GM12873 (cell line): Measurements from ENCODE around the gene CIPC.

ENCODE experiments used
- CTCF ChIP-seq: IDR thresholded peaks from 2 replicates; pipeline ENCODE4 v1.5.1; 2012; ENCODE audit warnings: low read depth, mild to moderate bottlenecking, moderate library complexity, low read length, control low read depth; ENCODE audit not compliant: insufficient read depth; ENCODE audit errors: missing control alignments

Gene CIPC

GRCh38 chr14:77098529-77099353 lies 683 bp downstream of the CIPC start:
- TF ChIP-seq CTCF, result no peak

GRCh38 chr14:77099425-77100167 lies 1.5 kb downstream of the CIPC start:
- no peak for TF ChIP-seq CTCF

- TF ChIP-seq CTCF, result no peak
Measured at GRCh38 chr14:77100961-77101360, 2.9 kb downstream of the CIPC start.

DNA sequence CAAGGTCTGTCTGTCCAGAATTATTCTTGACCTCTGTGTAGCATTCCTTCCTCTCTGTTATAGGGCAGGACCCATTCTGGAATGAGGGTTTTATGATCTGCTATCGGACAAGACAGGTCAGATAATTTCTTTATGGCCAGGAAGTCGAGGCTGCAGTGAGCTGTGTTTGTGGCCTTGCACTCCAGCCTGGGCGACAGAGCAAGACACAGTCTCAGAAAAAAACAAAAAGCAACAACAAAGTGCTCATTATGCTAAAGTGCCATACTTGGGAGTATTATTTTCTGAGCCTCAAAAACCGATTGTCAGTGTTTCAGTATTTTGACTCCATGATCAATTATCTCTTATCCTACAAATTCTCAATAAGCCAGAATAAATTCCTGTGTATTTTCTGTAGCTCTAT lies 4.1 kb downstream of the CIPC start:
- TF ChIP-seq CTCF, result no peak

GRCh38 chr14:77103475-77103874 lies 5.4 kb downstream of the CIPC start:
- no peak for TF ChIP-seq CTCF

DNA sequence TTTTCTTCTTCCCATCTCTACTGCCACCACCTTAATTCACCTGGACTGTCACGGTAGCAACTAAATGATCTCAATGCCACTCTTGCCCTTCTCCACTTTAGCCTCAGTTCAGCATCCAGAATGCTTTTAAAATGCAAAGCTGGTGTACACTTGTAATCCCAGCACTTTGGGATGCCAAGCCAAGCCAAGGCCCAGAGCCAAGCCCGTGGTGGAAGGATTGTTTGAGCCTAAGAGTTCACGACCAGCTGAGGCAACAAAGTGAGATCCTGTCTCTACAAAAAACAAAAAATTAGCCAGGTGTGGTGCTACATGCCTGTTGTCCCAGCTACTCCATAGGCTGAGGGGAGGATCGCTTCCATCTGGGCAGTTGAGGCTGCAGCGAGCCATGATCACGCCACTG lies 5.9 kb downstream of the CIPC start:
- TF ChIP-seq CTCF, result no peak

DNA sequence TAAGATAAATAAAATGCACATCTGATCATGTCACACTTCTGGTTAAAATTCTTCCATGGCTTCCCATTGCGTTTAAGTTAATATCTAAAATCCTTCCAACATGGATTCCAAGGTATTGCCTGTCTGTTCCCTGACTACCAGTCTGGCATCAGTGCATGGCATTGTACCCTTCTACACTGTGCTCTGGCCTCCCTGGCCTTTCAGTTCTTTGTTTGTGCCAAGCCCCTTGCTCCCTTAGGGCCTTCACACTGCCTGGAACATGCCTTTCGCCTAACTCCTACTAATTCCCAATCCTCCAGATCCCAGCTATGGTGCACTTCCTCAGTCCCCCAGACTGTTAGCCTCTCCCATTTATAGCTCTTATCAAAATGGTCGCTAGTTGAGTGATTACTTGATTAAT lies 6.3 kb downstream of the CIPC start:
- TF ChIP-seq CTCF, result no peak
